SHP77 (cell line): ENCODE measurements around the gene CTNNA1.
"Not testable (repeated sequence)": the region's sequence is repeated elsewhere in the genome, so short reads cannot be mapped to it uniquely, and the experiment has no call there.

Experiments
- DNase-seq, 2 experiments: peaks; one replicate each; lab custom pipeline; 2025; lab: John Stamatoyannopoulos, UW

The CTNNA1 gene

GRCh38 chr5:138752951-138753793 lies at the start of gene CTNNA1:
CTNNA1 (plus strand) TSS chr5:138753425; CDS start chr5:138781925, 28,500 bp downstream.
- peak; percentile 37 to 52 for DNase-seq

- DNase-seq: not testable (repeated sequence)
These were observed 49.4 kb upstream of the CTNNA1 start for GRCh38 chr5:138703777-138704176.

GRCh38 chr5:138705007-138705406 lies 48.2 kb upstream of the CTNNA1 start:
- no peak for DNase-seq

- no peak for DNase-seq
These were observed 47.7 kb upstream of the CTNNA1 start for GRCh38 chr5:138705567-138705966.

- DNase-seq: no peak
These were observed 46.4 kb upstream of the CTNNA1 start for GRCh38 chr5:138706655-138707480.

- no peak for DNase-seq
These were observed 44.4 kb upstream of the CTNNA1 start for GRCh38 chr5:138708791-138709190.

- DNase-seq: no peak
These were observed 44.0 kb upstream of the CTNNA1 start for GRCh38 chr5:138709202-138709601.

GRCh38 chr5:138711087-138711486 lies 42.1 kb upstream of the CTNNA1 start:
- DNase-seq: no peak

GRCh38 chr5:138711811-138712210 lies 41.4 kb upstream of the CTNNA1 start:
- DNase-seq: no peak

GRCh38 chr5:138712324-138712723 lies 40.9 kb upstream of the CTNNA1 start:
- DNase-seq: no peak

GRCh38 chr5:138712791-138713190 lies 40.4 kb upstream of the CTNNA1 start:
- DNase-seq: no peak

GRCh38 chr5:138713247-138713646 lies 40.0 kb upstream of the CTNNA1 start:
- DNase-seq: no peak

- DNase-seq: no peak
These were observed 38.5 kb upstream of the CTNNA1 start for GRCh38 chr5:138714694-138715093.

- DNase-seq: not testable (repeated sequence)
These were observed 37.2 kb upstream of the CTNNA1 start for GRCh38 chr5:138715931-138716432.

- DNase-seq: no peak
These were observed 36.7 kb upstream of the CTNNA1 start for GRCh38 chr5:138716456-138716924.

- DNase-seq: no peak
These were observed 35.8 kb upstream of the CTNNA1 start for GRCh38 chr5:138717399-138717798.

GRCh38 chr5:138719811-138720210 lies 33.4 kb upstream of the CTNNA1 start:
- no peak for DNase-seq

- no peak for DNase-seq
These were observed 32.4 kb upstream of the CTNNA1 start for GRCh38 chr5:138720840-138721239.

GRCh38 chr5:138721979-138722378 lies 31.2 kb upstream of the CTNNA1 start:
- DNase-seq: no peak

- no peak for DNase-seq
These were observed 30.6 kb upstream of the CTNNA1 start for GRCh38 chr5:138722544-138723177.

GRCh38 chr5:138724470-138725146 lies 28.6 kb upstream of the CTNNA1 start:
- DNase-seq: no peak
